Ishikawa (cell line): Measurements from ENCODE around the gene CCL15.

Experiments
- CEBPB ChIP-seq: IDR thresholded peaks from 2 replicates; pipeline ENCODE4 v1.6.1; 2012
- CREB1 ChIP-seq: IDR thresholded peaks from 2 replicates; pipeline ENCODE4 v1.6.1; 2012; ENCODE audit warnings: low read depth
- EGR1 ChIP-seq: IDR thresholded peaks from 2 replicates; pipeline ENCODE4 v1.6.1; 2012
- EP300 ChIP-seq: IDR thresholded peaks from 2 replicates; pipeline ENCODE4 v1.6.1; 2012; ENCODE audit warnings: borderline replicate concordance
- FOXM1 ChIP-seq: IDR thresholded peaks from 2 replicates; pipeline ENCODE4 v1.6.1; 2012; ENCODE audit warnings: low read depth, borderline replicate concordance
- NFIC ChIP-seq: IDR thresholded peaks from 2 replicates; pipeline ENCODE4 v1.6.1; 2012
- RAD21 ChIP-seq: IDR thresholded peaks from 2 replicates; pipeline ENCODE4 v1.6.1; 2012; ENCODE audit warnings: low read depth
- REST ChIP-seq: IDR thresholded peaks from 2 replicates; pipeline ENCODE4 v1.6.1; 2012; ENCODE audit warnings: low read depth, mild to moderate bottlenecking
- TAF1 ChIP-seq: IDR thresholded peaks from 2 replicates; pipeline ENCODE4 v1.6.1; 2012; ENCODE audit warnings: low read depth, mild to moderate bottlenecking
- TCF12 ChIP-seq: IDR thresholded peaks from 2 replicates; pipeline ENCODE4 v1.6.1; 2012; ENCODE audit warnings: low read depth
- TEAD4 ChIP-seq: IDR thresholded peaks from 2 replicates; pipeline ENCODE4 v1.6.1; 2012
- YY1 ChIP-seq: IDR thresholded peaks from 2 replicates; pipeline ENCODE4 v1.6.1; 2012; ENCODE audit warnings: low read depth
- ZBTB7A ChIP-seq: IDR thresholded peaks from 2 replicates; pipeline ENCODE4 v1.6.1; 2012; ENCODE audit warnings: low read depth
- TF ChIP-seq, protein P1 (sequence below): IDR thresholded peaks from 2 replicates; pipeline ENCODE4 v1.6.1; 2012
- TF ChIP-seq, protein P2 (sequence below): IDR thresholded peaks from 2 replicates; pipeline ENCODE4 v1.6.1; 2012

Gene CCL15, protein sequence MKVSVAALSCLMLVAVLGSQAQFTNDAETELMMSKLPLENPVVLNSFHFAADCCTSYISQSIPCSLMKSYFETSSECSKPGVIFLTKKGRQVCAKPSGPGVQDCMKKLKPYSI

DNA sequence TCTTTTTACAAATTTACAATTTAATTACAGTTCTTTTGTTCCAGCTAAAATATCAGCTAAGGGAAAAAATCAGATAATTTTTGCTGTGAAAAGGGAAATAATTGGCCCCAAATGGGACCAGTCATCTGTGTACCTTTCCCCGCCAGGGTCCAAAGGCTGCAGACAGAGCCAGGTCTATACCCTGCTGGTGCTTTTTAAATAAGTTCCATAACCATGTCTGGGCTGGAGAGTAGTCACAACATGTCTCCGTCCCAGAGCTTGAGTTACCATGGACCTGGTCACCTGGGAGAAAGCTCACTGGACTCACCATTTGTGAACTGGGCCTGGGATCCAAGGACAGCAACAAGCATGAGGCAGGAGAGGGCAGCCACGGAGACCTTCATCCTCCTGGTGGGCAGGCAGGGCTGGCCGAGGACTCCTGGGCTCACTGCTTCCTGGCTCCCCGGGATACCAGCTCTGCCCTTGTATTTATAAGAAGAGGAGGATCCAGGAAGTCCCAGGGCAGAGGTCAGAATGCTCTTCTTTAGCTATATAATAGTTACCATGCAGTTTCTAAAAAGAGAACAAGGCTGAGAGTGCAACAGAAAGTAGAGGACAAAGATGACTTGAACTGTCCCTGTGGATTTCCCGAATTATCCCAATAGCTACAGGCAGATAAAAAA lies at the start of gene CCL15:
TSS of gene CCL15 (minus strand) at position 444 of the 662 bp plus-strand sequence. CDS start at position 383, 61 bp downstream.
- TF ChIP-seq TAF1 (no peak), CEBPB (no peak), EP300 (no peak), CREB1 (no peak), ZBTB7A (no peak), TEAD4 (no peak), EGR1 (no peak), FOXM1 (no peak), RAD21 (no peak), YY1 (no peak)
- TF ChIP-seq, protein P1, sequence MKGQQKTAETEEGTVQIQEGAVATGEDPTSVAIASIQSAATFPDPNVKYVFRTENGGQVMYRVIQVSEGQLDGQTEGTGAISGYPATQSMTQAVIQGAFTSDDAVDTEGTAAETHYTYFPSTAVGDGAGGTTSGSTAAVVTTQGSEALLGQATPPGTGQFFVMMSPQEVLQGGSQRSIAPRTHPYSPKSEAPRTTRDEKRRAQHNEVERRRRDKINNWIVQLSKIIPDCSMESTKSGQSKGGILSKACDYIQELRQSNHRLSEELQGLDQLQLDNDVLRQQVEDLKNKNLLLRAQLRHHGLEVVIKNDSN = no peak
- TF ChIP-seq, protein P2, sequence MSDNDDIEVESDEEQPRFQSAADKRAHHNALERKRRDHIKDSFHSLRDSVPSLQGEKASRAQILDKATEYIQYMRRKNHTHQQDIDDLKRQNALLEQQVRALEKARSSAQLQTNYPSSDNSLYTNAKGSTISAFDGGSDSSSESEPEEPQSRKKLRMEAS = no peak

- TF ChIP-seq RAD21 (no peak), FOXM1 (no peak), TCF12 (no peak), YY1 (no peak), EP300 (no peak), NFIC (no peak), TEAD4 (no peak), EGR1 (no peak), ZBTB7A (no peak), CREB1 (no peak), CEBPB (no peak), TAF1 (no peak), REST (no peak)
- TF ChIP-seq, protein P2 = no peak
Measured at GRCh38 chr17:36049643-36050042, 48.3 kb upstream of the CCL15 start.

DNA sequence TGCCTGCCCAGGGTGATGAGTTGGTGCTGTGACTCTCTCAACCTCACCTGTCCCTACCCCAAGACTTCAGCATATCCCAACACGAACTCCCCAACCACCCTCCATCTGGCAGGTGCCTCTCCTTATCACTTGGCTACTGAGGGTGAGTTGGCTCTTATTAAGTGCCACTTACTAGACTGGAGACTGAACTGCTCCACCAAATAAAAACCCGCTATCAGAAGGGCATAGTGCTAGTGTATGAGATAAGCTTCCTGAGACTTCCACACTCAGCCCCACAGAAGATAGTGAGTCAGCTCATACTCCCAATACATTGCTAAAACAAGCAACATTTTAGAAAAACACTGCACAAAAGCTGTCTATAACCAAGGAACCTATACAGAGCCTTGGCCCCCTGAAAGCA lies 46.7 kb upstream of the CCL15 start:
- TF ChIP-seq NFIC = no peak
- TF ChIP-seq CEBPB = no peak
- no peak for TF ChIP-seq TAF1
- TF ChIP-seq TEAD4 = no peak
- TF ChIP-seq EP300 = no peak
- TF ChIP-seq EGR1 = no peak
- TF ChIP-seq, protein P2 = no peak
- TF ChIP-seq CREB1 = no peak
- no peak for TF ChIP-seq FOXM1
- TF ChIP-seq, protein P1 = no peak
- no peak for TF ChIP-seq REST
- TF ChIP-seq TCF12 = no peak
- no peak for TF ChIP-seq ZBTB7A
- TF ChIP-seq RAD21 = no peak
- no peak for TF ChIP-seq YY1

- TF ChIP-seq CEBPB (no peak), ZBTB7A (no peak), REST (no peak), TAF1 (no peak), FOXM1 (no peak)
- TF ChIP-seq, protein P2 = no peak
Measured at GRCh38 chr17:36036235-36036634, 34.9 kb upstream of the CCL15 start.
